Vagina (tissue), 2 donors: Measurements from ENCODE around the gene TRAPPC2. TPM values are rescaled to one million over a fixed set of nuclear protein-coding genes. Genes with fewer than 3 reads are reported as not detected.

Source experiments
- DNase-seq, 2 donors: peaks; one replicate each; pipeline ENCODE4 v3.0.0-alpha.2; 2017; ENCODE audit errors: extremely low spot score in 2 of 2
- H3K27ac ChIP-seq: fragments of 200-600 bp; sonication (generic); one replicate; pipeline ENCODE4 v1.5.1; 2019
- H3K27me3 ChIP-seq: fragments of 200-600 bp; sonication (generic); one replicate; pipeline ENCODE4 v1.5.1; 2019
- H3K36me3 ChIP-seq, 2 donors: fragments of 200-600 bp; sonication (generic); one replicate each; pipeline ENCODE4 v1.5.1; 2017 to 2019
- H3K4me1 ChIP-seq: fragments of 200-600 bp; sonication (generic); one replicate; pipeline ENCODE4 v1.5.1; 2019
- H3K4me3 ChIP-seq, 2 donors: fragments of 200-600 bp; sonication (generic); 1 replicate in 1 of 2; 2 replicates in 1 of 2; pipeline ENCODE4 v1.5.1; 2016 to 2019
- H3K9me3 ChIP-seq: fragments of 200-600 bp; sonication (generic); one replicate; pipeline ENCODE4 v1.5.1; 2019
- POLR2A ChIP-seq, 2 donors: fragments of 450-650 bp; IDR thresholded peaks; one replicate each; pipeline ENCODE4 v1.6.1; 2017; ENCODE audit warnings: antibody characterized with exemption in 2 of 2, mild to moderate bottlenecking in 2 of 2, moderate library complexity in 2 of 2
- POLR2AphosphoS5 ChIP-seq, 2 donors: sonication (generic); formaldehyde crosslinking; IDR thresholded peaks; one replicate each; pipeline ENCODE4 v1.9.0; 2017; ENCODE audit warnings: antibody characterized with exemption in 2 of 2, mild to moderate bottlenecking in 2 of 2, low read depth in 1 of 2; ENCODE audit not compliant: insufficient read depth in 1 of 2
- intact Hi-C: fragments of 100-400 bp; cut with DNase I; formaldehyde crosslinking; loops from one replicate; pipeline ENCODE4 v1.15.1; 2023
- total RNA-seq: library from RNA; depleted of rRNA; stranded (reverse); fragments of >200 nt; gene quantifications from one replicate; pipeline ENCODE4 v1.2.3, GENCODE V29; 2016
- TF ChIP-seq, protein P1 (sequence below), 3 experiments: fragments of 450-650 bp in 2 of 3; fragments of 200-600 bp in 1 of 3; sonication (generic) in 1 of 3; IDR thresholded peaks; one replicate each; pipeline ENCODE4 v1.5.1; 2017 to 2019; ENCODE audit warnings: antibody characterized with exemption in 3 of 3, mild to moderate bottlenecking in 2 of 3, moderate library complexity in 2 of 3

Gene TRAPPC2
- total RNA-seq, 1 donor from 2014 or later: 14.2 TPM

DNA sequence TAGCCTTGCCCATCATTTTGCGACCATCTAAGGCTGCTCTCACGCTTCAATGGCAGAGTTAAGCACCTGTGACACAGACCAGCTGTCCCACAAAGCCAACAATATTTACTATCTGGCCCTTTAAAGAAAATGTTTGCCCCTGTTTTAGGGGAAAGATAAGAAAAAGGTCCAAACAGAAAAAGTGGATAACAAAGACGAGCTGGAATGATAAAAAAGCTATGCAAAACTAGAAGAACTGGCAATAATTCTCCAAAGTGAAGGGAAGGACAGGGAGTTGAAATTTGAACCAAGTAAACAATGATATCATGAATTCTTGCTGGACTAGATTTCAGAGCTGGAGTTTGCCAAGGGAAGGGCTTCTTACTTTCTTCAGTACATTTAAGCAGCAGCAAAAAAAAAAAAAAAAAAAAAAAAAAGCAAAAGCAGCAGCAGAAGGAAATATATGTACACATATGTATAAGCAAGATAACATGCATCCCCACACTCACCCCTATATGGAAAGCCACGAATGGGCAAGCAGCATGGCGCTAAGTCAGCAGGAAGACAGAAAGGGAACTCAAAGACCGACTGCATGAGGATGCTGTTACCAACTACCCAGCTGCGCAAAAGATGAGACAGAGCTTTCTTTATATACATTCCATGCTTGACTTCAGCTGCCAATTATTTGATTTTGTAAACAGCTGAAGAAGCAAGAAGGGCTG, 12.5 kb downstream of the TRAPPC2 start:
- Histone ChIP-seq H3K9me3 (no peaks in the 10 kb centered on the region), H3K4me1 (peaks cover 18% of the 10 kb centered on the region), H3K27ac (peak overlapping the region; percentile 59), H3K36me3 (peaks cover 0 to 4% of the 10 kb centered on the region in 2 donors), H3K27me3 (no peaks in the 10 kb centered on the region), H3K4me3 (no peak overlapping the region)
- no peak for DNase-seq
- TF ChIP-seq POLR2A (IDR thresholded peaks at IDR 0.05): no peak
- TF ChIP-seq, protein P1, sequence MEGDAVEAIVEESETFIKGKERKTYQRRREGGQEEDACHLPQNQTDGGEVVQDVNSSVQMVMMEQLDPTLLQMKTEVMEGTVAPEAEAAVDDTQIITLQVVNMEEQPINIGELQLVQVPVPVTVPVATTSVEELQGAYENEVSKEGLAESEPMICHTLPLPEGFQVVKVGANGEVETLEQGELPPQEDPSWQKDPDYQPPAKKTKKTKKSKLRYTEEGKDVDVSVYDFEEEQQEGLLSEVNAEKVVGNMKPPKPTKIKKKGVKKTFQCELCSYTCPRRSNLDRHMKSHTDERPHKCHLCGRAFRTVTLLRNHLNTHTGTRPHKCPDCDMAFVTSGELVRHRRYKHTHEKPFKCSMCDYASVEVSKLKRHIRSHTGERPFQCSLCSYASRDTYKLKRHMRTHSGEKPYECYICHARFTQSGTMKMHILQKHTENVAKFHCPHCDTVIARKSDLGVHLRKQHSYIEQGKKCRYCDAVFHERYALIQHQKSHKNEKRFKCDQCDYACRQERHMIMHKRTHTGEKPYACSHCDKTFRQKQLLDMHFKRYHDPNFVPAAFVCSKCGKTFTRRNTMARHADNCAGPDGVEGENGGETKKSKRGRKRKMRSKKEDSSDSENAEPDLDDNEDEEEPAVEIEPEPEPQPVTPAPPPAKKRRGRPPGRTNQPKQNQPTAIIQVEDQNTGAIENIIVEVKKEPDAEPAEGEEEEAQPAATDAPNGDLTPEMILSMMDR (IDR thresholded peaks at IDR 0.05): no peak
- TF ChIP-seq POLR2AphosphoS5 (IDR thresholded peaks at IDR 0.05; ENCODE audit: insufficient read depth in 1 of 2, low read depth in 1 of 2): no peak
- intact Hi-C loops: no loop called here

DNA sequence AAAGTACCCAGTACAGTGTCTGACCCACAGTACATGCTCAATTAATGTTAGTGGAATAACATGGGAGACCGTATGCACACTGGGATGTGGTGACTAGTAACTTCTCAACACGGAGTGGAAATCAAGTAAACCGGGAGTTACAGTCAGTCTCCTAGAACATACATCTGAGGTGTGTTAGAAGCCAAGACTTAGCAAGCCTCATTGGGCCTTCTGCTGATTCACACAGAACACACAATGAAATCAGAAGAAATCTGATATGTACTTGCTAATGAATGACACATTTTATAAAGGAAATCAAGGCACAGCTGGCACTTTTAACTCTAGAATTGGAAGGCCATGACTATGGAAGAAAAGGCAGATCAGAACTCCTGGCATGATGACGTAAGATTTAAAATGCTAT, 13.0 kb downstream of the TRAPPC2 start:
- no peak for DNase-seq
- H3K9me3 ChIP-seq: no peaks in the 10 kb centered on the region
- H3K4me1 ChIP-seq: peaks cover 19% of the 10 kb centered on the region
- no peaks in the 10 kb centered on the region for H3K27me3 ChIP-seq
- H3K27ac ChIP-seq: peak overlapping the region; percentile 59
- no peak overlapping the region for H3K4me3 ChIP-seq
- peaks cover 0 to 4% of the 10 kb centered on the region in 2 donors for H3K36me3 ChIP-seq
- intact Hi-C loops: no loop called here
- TF ChIP-seq POLR2AphosphoS5 (IDR thresholded peaks at IDR 0.05; ENCODE audit: insufficient read depth in 1 of 2, low read depth in 1 of 2) (no peak), POLR2A (IDR thresholded peaks at IDR 0.05) (no peak)
- TF ChIP-seq, protein P1 (IDR thresholded peaks at IDR 0.05): no peak

DNA sequence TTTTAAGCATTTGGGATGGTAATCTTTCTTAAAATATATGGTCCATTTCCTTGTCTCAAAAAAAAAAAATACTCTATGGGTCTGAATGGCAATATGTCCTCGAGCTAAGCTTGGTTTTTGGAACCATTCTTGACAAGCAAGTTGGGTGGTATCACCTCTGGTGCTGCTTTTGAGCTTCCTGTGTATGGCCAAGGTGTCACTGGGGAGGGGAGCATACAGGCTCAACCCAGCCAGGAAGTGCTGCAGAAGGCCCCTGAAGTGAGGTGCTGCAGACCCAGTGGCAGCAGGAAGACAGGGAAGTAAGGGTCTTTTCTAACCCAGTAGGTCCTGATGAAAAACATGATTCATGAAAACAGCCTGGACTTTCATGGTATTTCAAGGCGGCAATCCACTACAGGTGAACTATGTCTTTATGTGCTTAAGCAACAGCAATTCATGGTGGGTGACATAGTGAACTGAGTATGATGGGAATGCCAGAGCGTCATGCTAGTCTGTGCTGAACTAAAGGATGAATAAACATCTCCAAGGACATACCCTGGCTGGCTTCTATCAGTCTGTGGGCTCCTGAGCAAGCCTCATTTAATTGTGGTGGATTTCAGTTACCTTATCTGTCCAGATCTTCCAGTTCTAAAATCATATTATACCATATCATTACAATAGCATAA, 15.1 kb downstream of the TRAPPC2 start:
- H3K27me3 ChIP-seq: no peaks in the 10 kb centered on the region

GRCh38 chrX:13717700-13718472, 16.5 kb downstream of the TRAPPC2 start:
- H3K36me3 ChIP-seq: peaks cover 0 to 8% of the 10 kb centered on the region in 2 donors
- no peak for DNase-seq
- TF ChIP-seq POLR2A (IDR thresholded peaks at IDR 0.05) (no peak), POLR2AphosphoS5 (IDR thresholded peaks at IDR 0.05; ENCODE audit: insufficient read depth in 1 of 2, low read depth in 1 of 2) (no peak)
- TF ChIP-seq, protein P1 (IDR thresholded peaks at IDR 0.05): no peak
- H3K9me3 ChIP-seq: no peaks in the 10 kb centered on the region
- no peaks in the 10 kb centered on the region for H3K27me3 ChIP-seq
- H3K4me1 ChIP-seq: peaks cover 19% of the 10 kb centered on the region
- intact Hi-C loops: no loop called here
- H3K4me3 ChIP-seq: no peak overlapping the region
- H3K27ac ChIP-seq: peak overlapping the region; percentile 31

More for the DNA sequence above, 15.1 kb downstream of the TRAPPC2 start:
- H3K36me3 ChIP-seq: peaks cover 0 to 4% of the 10 kb centered on the region in 2 donors
- H3K4me1 ChIP-seq: peaks cover 19% of the 10 kb centered on the region
- no peak overlapping the region for H3K4me3 ChIP-seq
- no peaks in the 10 kb centered on the region for H3K9me3 ChIP-seq
- no peak for DNase-seq
- TF ChIP-seq, protein P1 (IDR thresholded peaks at IDR 0.05): no peak
- TF ChIP-seq POLR2AphosphoS5 (IDR thresholded peaks at IDR 0.05; ENCODE audit: insufficient read depth in 1 of 2, low read depth in 1 of 2) (no peak), POLR2A (IDR thresholded peaks at IDR 0.05) (no peak)
- intact Hi-C loops: no loop called here
- peak overlapping the region; percentile 31 for H3K27ac ChIP-seq
